T-helper 17 cell (primary cell): ENCODE data around the gene CYLD. TPM values are rescaled to one million over a fixed set of nuclear protein-coding genes. Genes with fewer than 3 reads are reported as not detected.

Experiments used
- ATAC-seq: fragments of 150-1000 bp; cut with Tn5 transposase; 2 replicates; pipeline ENCODE4 v1.10.0; 2021; ENCODE audit warnings: mild to moderate bottlenecking, moderate library complexity
- DNase-seq, 3 donors: peaks; one replicate each; pipeline versions ENCODE4 v3.0.0 to v3.0.0-alpha.2; 2020 to 2021
- H3K9me3 ChIP-seq: one replicate; pipeline ENCODE4 v1.7.0; 2013; ENCODE audit warnings: low read length, mild to moderate bottlenecking; ENCODE audit not compliant: control insufficient read depth, poor library complexity, severe bottlenecking
- H3K27ac Mint-ChIP-seq: one replicate; pipeline ENCODE4 v1.8.0; 2022; ENCODE audit warnings: mild to moderate bottlenecking, moderate library complexity, mixed read lengths
- H3K27me3 Mint-ChIP-seq: one replicate; pipeline ENCODE4 v1.8.0; 2022; ENCODE audit warnings: mixed read lengths
- H3K36me3 Mint-ChIP-seq: one replicate; pipeline ENCODE4 v1.8.0; 2022; ENCODE audit warnings: low read depth, mixed read lengths
- H3K4me1 Mint-ChIP-seq: one replicate; pipeline ENCODE4 v1.8.0; 2022; ENCODE audit warnings: mild to moderate bottlenecking, mixed read lengths
- H3K4me3 Mint-ChIP-seq: one replicate; pipeline ENCODE4 v1.8.0; 2022; ENCODE audit warnings: mild to moderate bottlenecking, moderate library complexity, mixed read lengths
- total RNA-seq, 4 donors: library from RNA in 2 of 4; stranded (reverse) in 2 of 4; gene quantifications; one replicate each; pipeline ENCODE4 v1.2.3 and lab custom pipeline; 2022 to 2026

The CYLD gene
- total RNA-seq, 2 donors from 2014 or later, result 411 to 412 TPM

- peak overlapping the region; percentile 27 for H3K27ac Mint-ChIP-seq
- peaks cover 45% of the 10 kb centered on the region for H3K4me1 Mint-ChIP-seq
- peaks cover 10% of the 10 kb centered on the region for H3K9me3 ChIP-seq
- H3K36me3 Mint-ChIP-seq, result peaks cover 7% of the 10 kb centered on the region
- ATAC-seq (no peak), DNase-seq (no peak)
- H3K27me3 Mint-ChIP-seq, result no peaks in the 10 kb centered on the region
- H3K4me3 Mint-ChIP-seq, result no peak overlapping the region
Observed at GRCh38 chr16:50702725-50703124, 39.2 kb upstream of the CYLD start.

- peaks cover 10% of the 10 kb centered on the region for H3K9me3 ChIP-seq
- H3K4me3 Mint-ChIP-seq, result no peak overlapping the region
- ATAC-seq (no peak), DNase-seq (no peak)
- no peaks in the 10 kb centered on the region for H3K27me3 Mint-ChIP-seq
- H3K27ac Mint-ChIP-seq, result no peak overlapping the region
- H3K4me1 Mint-ChIP-seq, result peaks cover 43% of the 10 kb centered on the region
- peaks cover 7% of the 10 kb centered on the region for H3K36me3 Mint-ChIP-seq
Observed at GRCh38 chr16:50704245-50704644, 37.6 kb upstream of the CYLD start.

DNA sequence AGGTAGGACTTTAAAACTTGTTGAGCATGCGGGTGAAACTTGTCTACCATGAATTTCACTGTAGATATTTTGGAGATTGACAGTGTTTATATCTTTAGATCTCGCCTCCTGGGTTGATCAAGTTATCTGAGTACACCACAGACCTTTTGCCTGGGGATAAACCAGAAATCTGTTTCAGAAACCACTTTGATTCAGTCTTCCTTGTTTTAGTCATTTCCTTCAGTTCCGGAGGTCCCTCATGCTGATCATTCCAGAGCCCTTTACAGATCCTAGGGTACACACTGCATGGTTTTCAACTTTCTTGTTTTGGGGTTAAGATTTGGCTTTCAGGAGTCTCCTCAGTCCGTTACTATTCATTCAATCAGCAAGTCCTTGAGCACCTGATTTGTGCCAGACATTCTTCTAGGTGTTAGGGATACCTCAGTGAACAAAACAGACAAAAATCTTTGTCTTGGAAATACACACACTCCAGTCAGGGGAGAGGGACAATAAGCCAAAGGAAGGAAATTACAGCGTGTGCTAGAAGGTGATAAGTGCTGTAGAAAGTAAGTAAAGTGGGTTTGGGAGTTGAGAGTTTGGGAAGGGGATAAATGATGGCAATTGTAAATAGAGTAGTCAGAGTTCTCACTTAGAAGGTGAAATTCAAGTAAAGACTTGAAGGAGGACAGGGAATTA lies 36.3 kb upstream of the CYLD start:
- DNase-seq (no peak), ATAC-seq (no peak)
- peaks cover 36% of the 10 kb centered on the region for H3K4me1 Mint-ChIP-seq
- H3K4me3 Mint-ChIP-seq, result no peak overlapping the region
- no peaks in the 10 kb centered on the region for H3K27me3 Mint-ChIP-seq
- peaks cover 10% of the 10 kb centered on the region for H3K9me3 ChIP-seq
- peak overlapping the region; percentile 1 for H3K27ac Mint-ChIP-seq
- H3K36me3 Mint-ChIP-seq, result peaks cover 7% of the 10 kb centered on the region

- no peak for ATAC-seq
- DNase-seq, result no peak
- H3K27ac Mint-ChIP-seq, result no peak overlapping the region
- H3K9me3 ChIP-seq, result peaks cover 10% of the 10 kb centered on the region
- peaks cover 7% of the 10 kb centered on the region for H3K36me3 Mint-ChIP-seq
- peaks cover 33% of the 10 kb centered on the region for H3K4me1 Mint-ChIP-seq
- no peak overlapping the region for H3K4me3 Mint-ChIP-seq
- no peaks in the 10 kb centered on the region for H3K27me3 Mint-ChIP-seq
Observed at GRCh38 chr16:50706250-50706649, 35.6 kb upstream of the CYLD start.

GRCh38 chr16:50708373-50709060 lies 33.4 kb upstream of the CYLD start:
- H3K9me3 ChIP-seq, result peaks cover 10% of the 10 kb centered on the region
- Mint-ChIP-seq H3K4me1 (peaks cover 30% of the 10 kb centered on the region), H3K27ac (peak overlapping the region; percentile 96), H3K4me3 (peak overlapping the region; percentile 60), H3K27me3 (no peaks in the 10 kb centered on the region), H3K36me3 (peaks cover 7% of the 10 kb centered on the region)
- DNase-seq, result no peak
- ATAC-seq, result peak; percentile 91

DNA sequence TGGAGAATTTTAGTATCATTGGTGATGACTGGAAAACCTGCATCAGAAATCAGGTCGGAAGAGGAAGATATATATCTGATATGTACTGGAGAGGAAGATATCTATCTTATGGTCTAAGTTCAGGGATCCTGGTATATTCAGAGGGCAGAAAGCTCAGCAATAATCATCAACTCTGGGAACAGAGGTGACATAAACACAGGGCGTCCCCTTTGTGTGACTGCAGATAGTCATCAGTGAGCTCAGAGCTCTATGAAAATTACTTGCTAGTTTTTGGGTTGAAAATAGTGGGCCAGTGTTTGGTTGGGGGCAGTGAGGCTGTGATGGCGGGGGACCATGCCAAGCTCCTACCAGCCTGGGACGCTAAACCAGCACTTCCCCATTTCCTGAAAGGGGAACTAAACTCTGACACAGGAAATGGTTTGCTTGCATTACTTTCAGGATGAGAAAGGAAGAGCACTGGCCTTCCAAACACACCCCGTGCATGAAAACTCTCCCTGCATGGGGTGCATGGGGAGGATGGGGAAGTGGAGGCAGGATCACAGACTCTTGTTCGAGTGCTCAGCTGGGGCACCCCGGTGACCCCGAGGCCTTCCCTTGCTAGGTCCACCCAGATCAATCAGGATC lies 32.7 kb upstream of the CYLD start:
- Mint-ChIP-seq H3K36me3 (peaks cover 7% of the 10 kb centered on the region), H3K27me3 (no peaks in the 10 kb centered on the region), H3K4me1 (peaks cover 30% of the 10 kb centered on the region), H3K4me3 (peak overlapping the region; percentile 60), H3K27ac (peak overlapping the region; percentile 96)
- H3K9me3 ChIP-seq, result peaks cover 5% of the 10 kb centered on the region
- ATAC-seq (peak; percentile 47), DNase-seq (no peak)

GRCh38 chr16:50709980-50710379 lies 31.9 kb upstream of the CYLD start:
- H3K4me1 Mint-ChIP-seq, result peaks cover 32% of the 10 kb centered on the region
- DNase-seq, result no peak
- H3K27me3 Mint-ChIP-seq, result no peaks in the 10 kb centered on the region
- peak overlapping the region; percentile 96 for H3K27ac Mint-ChIP-seq
- H3K36me3 Mint-ChIP-seq, result peaks cover 7% of the 10 kb centered on the region
- no peak for ATAC-seq
- no peak overlapping the region for H3K4me3 Mint-ChIP-seq
- no peaks in the 10 kb centered on the region for H3K9me3 ChIP-seq

GRCh38 chr16:50711040-50711439 lies 30.8 kb upstream of the CYLD start:
- peaks cover 3% of the 10 kb centered on the region for H3K36me3 Mint-ChIP-seq
- peak overlapping the region; percentile 51 for H3K27ac Mint-ChIP-seq
- DNase-seq (no peak), ATAC-seq (no peak)
- H3K27me3 Mint-ChIP-seq, result no peaks in the 10 kb centered on the region
- peaks cover 29% of the 10 kb centered on the region for H3K4me1 Mint-ChIP-seq
- no peaks in the 10 kb centered on the region for H3K9me3 ChIP-seq
- no peak overlapping the region for H3K4me3 Mint-ChIP-seq

- Mint-ChIP-seq H3K36me3 (peaks cover 5% of the 10 kb centered on the region), H3K27ac (no peak overlapping the region), H3K4me3 (no peak overlapping the region), H3K27me3 (no peaks in the 10 kb centered on the region), H3K4me1 (peaks cover 25% of the 10 kb centered on the region)
- no peaks in the 10 kb centered on the region for H3K9me3 ChIP-seq
- ATAC-seq (no peak), DNase-seq (no peak)
Observed at GRCh38 chr16:50711862-50712559, 29.9 kb upstream of the CYLD start.

- Mint-ChIP-seq H3K4me3 (no peak overlapping the region), H3K27me3 (no peaks in the 10 kb centered on the region), H3K36me3 (peaks cover 2% of the 10 kb centered on the region), H3K27ac (no peak overlapping the region), H3K4me1 (peaks cover 25% of the 10 kb centered on the region)
- DNase-seq (no peak), ATAC-seq (no peak)
- no peaks in the 10 kb centered on the region for H3K9me3 ChIP-seq
Observed at GRCh38 chr16:50712560-50712898, 29.4 kb upstream of the CYLD start.

DNA sequence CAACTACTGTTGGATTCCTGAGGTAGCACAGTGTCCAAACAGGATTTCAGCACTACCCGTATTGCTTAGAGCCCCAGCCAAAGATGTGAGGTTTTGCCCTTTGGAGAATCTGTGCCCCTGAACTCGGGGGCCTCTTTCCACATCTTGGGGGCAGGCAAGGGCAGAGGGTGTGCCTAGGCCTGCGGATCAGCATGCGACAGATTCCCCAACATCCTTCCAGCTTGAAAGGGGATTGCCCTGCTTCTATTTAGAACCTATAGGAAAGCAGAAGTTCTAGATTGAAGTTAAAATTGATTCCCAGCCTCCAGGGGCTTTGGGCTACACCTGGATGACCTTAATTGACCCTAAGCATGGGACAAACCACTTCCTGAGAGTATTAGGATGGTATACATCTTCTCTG lies 28.9 kb upstream of the CYLD start:
- Mint-ChIP-seq H3K27ac (no peak overlapping the region), H3K36me3 (peaks cover 2% of the 10 kb centered on the region), H3K27me3 (no peaks in the 10 kb centered on the region), H3K4me1 (peaks cover 24% of the 10 kb centered on the region), H3K4me3 (no peak overlapping the region)
- ATAC-seq, result no peak
- no peaks in the 10 kb centered on the region for H3K9me3 ChIP-seq
- DNase-seq, result no peak

GRCh38 chr16:50717091-50717490 lies 24.8 kb upstream of the CYLD start:
- H3K36me3 Mint-ChIP-seq, result peaks cover 2% of the 10 kb centered on the region
- no peaks in the 10 kb centered on the region for H3K27me3 Mint-ChIP-seq
- H3K4me3 Mint-ChIP-seq, result no peak overlapping the region
- no peak for DNase-seq
- peak overlapping the region; percentile 39 for H3K27ac Mint-ChIP-seq
- no peak for ATAC-seq
- H3K9me3 ChIP-seq, result no peaks in the 10 kb centered on the region
- H3K4me1 Mint-ChIP-seq, result peaks cover 23% of the 10 kb centered on the region

DNA sequence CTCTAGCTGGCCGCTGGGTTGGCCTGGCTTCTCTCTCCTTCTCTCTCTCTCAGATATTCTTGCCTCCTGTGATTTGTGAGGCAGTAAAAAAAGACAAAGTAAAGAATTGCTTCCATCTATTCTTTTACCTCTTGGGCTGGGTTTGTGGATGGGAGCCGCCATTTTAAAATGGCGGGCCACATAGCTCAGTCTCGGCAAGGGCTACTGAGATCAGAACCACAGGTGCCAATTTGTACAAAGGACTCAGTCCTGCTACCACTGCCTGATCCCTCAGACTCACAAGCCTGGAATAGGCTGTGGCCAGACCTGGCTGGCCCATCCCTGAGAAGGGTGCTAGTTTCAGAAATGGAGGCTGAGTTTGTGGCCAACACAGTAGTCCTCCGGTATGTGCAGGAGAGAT lies 24.4 kb upstream of the CYLD start:
- H3K4me3 Mint-ChIP-seq, result no peak overlapping the region
- ATAC-seq, result no peak
- H3K9me3 ChIP-seq, result no peaks in the 10 kb centered on the region
- H3K27ac Mint-ChIP-seq, result peak overlapping the region; percentile 39
- peaks cover 23% of the 10 kb centered on the region for H3K4me1 Mint-ChIP-seq
- DNase-seq, result no peak
- peaks cover 4% of the 10 kb centered on the region for H3K36me3 Mint-ChIP-seq
- H3K27me3 Mint-ChIP-seq, result no peaks in the 10 kb centered on the region
